CD4-positive, alpha-beta T cell treated with Interleukin-6 for 4 hours (primary cell): Measurements from ENCODE around the gene SIRPA.

Source experiments
- DNase-seq: peaks from one replicate; pipeline ENCODE4 v3.0.0-alpha.2; 2020; ENCODE audit warnings: mixed read lengths

The SIRPA gene

GRCh38 chr20:1952737-1953530 is 57.7 kb downstream of the SIRPA start:
- DNase-seq: no peak

DNA sequence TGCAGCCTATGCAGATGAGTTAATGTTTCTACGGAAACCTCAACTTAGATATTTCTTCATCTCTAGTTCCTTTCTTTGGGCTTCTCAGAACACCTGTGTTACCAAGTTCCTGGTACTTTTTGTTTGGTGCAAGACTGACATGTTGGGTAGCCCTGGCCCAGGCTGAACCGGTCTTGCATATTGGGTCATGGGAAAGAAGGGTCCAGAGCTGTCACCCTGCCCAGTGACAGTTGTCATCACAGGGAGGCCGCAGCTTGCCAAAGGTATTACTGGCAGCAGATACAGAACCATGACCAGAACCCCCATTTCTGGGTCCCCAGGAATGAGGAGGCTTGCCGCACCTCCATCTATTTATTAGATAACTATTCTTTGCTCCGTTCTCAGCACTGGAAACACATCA is 58.4 kb downstream of the SIRPA start:
- no peak for DNase-seq

DNA sequence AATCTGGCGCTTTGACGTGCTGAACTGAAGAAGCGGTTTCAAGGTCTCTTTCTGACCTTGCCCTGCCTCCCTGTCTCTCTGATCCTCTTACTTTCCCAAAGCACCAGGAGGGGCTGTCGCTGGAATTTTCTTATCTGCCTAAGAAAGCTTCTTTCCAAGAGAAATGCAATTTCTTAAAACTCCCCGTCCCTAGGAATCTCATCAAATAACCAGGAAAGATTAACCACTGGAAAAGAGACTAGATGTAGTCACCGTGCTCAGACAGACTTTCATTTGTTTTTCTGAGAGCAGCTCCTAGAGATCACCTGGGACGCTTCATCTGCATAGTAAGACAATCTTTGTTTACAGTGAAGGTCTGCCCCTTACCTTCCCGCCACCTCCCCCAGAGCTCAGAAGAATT is 60.0 kb downstream of the SIRPA start:
- DNase-seq: no peak

DNA sequence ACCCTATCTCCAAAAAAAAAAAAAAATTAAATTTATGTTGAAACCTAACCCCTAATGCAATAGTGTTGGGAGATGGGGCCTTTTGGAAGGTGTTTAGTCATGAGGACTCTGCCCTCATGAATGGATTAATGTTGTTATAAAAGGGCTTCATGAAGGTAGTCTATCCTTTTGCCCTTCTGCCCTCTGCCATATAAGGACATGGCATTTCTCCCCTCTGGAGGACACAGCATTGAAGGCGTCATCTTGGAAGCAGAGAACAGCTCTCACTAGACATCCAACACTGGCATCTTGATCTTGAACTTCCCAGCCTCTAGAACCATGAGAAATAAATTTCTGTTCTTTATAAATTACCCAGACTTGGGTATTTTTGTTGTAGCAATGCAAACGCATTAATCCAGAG is 63.2 kb downstream of the SIRPA start:
- DNase-seq: no peak

DNA sequence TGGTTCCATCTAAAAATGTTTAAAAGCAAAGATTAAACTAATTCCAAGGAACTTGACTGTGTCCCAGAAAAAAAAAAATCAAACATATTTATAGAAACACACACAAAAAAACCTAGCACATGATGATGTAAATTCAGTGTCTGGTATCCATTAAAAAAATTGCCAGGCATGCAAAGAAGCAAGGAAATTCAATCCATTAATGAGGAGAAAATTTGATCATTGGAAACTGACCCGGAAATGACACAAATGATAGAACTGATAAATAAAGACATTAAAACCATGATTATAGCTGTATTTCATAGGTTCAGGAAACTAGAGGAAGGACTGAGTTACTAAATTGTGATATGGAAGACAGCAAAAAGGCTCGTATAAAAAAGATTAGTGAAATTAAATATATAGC is 63.9 kb downstream of the SIRPA start:
- DNase-seq: no peak

DNA sequence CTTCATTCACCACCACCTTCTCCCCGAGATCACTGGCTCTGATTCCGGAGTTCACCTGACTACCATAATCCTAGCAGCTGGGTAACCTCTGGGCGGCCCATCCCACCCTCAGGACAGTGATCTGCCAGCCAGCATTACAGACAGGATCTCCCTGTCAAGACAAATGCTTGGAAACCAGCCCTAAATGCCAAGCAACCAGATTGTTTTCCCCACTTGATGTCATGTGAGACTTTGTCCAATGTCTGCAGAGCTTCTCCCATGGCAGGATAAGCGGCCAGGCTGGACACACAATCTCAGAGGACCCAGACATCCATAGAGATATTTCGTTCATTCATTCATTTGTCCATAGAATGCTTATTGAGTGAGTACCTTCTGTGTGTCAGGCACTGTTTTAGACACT is 66.2 kb downstream of the SIRPA start:
- no peak for DNase-seq

- DNase-seq: no peak
Measured at GRCh38 chr20:1964061-1964460, 68.9 kb downstream of the SIRPA start.

DNA sequence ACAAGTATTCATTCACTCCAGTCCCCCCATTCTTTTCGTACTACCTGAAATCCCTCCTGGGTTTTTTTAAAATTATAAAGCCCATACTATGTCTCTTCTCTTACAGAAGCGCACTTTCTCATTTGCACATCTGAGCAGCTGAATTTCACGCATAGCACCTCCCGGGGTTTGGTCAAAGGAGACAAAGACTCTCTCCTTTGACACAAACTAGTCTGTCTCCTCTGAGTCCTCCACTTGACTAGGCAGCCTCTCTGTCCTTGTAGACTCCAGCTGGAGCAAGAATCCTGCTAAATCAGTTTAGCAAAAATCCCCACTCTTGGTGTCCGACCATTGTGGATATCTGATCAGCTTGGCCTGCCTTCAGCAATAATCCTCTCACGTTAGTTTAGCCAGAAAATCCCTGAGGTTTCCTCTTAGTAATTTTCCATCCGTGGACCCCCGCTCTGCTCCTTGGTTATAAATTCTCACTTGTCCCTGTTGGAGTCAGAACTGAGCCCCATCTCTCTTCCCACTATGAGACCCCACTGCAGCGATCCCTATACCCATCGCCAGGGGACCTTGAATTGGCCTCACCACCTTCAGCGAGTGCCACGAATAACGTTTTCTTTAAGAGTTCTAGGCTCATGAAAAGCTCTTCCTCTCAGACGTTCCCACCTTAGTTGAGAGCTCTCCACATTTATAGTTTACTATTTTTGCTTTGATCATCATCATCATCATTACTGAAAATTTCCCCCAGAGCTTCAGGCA is 69.6 kb downstream of the SIRPA start:
- DNase-seq: no peak

- peak; percentile 73 for DNase-seq
Measured at GRCh38 chr20:1965520-1966351, 70.5 kb downstream of the SIRPA start.

DNA sequence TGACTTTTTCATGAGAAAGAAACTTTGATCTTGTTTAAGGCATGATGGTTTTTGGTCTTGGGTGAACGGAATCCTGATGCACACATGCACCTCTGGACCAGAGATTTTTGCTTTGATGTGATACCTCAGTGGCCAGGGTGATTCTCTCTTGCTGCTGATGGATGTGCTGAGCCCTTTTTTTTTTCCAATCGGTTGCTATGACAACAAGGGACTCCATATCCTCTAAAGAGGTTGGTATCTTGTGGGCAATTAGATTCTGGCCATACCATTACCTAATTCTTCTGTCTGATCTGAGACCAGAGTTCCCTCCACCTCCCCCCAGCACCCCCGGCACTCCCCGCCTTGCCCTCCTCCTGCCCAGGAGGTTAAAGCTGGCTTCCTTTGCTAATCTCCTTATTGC is 73.8 kb downstream of the SIRPA start:
- no peak for DNase-seq

DNA sequence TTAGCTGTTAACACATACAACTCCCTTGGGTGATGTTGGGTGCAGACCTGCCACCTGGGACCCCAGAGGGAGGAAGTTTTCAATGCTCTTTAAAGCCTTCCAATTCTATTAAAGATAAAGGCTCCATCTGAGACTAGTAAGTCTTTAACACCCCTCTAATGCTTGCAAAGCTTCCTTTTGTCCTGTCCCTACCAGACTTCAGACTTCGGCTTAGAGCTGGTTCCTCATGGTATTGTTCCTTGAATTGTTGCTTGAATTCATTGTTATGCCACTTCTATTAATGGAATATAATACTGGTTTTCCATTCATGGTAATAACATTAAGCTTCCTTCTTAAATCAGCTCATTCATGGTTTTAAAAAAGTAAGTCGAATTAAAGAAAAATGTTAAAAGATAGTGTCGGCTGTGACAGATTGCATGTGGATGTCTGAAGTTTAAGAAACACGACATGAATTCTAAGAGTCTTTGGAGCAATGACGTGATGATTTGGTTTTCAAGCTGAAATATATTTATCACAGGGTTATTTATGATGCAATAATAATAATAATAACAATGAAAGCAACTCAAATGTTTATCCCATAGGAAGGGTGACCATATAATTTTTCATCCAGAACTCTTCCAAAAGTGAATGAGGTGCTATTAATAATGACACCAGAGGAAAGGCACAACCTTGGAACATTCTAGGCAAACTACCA is 76.8 kb downstream of the SIRPA start:
- DNase-seq: no peak

DNA sequence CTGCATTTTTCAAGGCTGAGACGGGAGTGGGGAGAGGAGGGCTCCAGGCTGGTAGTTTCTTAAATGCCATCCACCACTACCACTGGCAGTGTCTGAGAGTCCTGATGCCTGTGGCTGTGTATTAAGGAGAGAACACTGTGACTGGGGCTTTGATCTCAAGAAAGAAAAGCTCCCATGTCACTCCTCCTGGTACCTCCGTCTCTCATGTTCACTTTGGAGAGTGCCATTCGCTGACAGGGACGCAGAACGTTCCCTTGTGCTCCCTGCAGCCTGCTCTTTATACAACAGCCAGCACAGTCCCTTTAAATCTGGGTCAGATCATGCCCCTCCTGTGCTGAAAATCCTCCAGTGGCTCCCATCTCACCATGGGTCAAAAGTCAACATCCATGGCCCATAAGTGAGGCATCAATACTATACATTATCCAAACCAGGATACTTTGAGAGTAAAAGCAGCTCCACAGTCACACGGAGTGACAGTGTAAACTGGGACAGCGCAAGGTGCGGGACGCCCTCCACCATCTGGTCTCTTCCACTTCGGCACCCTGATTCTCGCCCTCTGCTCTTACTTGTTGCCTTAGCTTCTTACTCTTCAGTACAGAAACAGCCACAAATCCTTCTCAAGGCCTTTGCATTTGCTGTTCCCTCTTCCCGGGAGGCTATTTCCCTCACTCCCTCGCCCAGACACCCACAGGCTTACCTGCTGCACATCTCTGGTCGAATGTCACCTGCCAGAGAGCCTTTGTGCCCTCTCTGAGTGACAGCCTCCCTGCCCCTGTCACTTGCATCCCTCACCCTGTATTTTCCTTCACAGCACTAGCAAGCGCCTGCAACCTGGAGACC is 78.6 kb downstream of the SIRPA start:
- no peak for DNase-seq

DNA sequence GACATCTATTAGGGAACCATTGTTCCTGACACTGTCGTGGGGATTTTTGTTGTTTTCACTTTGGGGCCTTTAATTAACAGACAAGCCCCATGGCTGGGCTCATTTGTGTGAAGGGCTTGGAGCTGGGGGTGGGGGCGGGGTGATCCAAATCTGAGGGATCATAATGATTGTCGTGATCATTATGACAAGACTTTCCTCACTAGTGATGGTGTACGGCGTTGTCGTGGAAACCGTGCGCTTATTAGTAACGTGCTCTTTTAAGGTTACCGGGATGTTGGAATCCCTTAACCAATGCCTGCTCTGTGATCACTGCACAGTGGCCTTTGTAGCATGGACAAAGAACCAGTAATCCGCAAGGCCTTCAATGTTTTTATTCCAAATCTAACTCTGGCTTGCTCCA is 80.1 kb downstream of the SIRPA start:
- no peak for DNase-seq

GRCh38 chr20:1979106-1979778 is 84.0 kb downstream of the SIRPA start:
- no peak for DNase-seq

GRCh38 chr20:1982686-1983085 is 87.5 kb downstream of the SIRPA start:
- no peak for DNase-seq

DNA sequence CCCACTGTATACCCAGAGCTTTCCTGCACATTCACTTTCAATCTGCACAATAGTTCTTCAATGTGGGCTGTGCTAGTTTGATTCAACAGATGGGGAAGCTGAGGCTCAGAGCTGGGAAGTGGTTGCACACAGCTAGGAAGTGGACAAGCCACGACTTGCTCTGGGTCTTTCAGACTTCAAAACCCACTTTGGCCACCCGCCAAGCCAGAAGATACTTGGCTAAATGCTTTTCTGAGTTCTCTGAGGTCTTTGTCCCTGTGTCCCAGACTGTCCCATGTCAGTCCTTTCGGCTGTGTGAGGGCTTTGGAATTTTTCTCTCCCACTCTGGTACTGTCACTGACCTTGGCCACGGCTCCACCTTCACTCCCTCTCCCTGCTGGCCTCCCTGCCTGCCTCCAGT is 88.1 kb downstream of the SIRPA start:
- no peak for DNase-seq

DNA sequence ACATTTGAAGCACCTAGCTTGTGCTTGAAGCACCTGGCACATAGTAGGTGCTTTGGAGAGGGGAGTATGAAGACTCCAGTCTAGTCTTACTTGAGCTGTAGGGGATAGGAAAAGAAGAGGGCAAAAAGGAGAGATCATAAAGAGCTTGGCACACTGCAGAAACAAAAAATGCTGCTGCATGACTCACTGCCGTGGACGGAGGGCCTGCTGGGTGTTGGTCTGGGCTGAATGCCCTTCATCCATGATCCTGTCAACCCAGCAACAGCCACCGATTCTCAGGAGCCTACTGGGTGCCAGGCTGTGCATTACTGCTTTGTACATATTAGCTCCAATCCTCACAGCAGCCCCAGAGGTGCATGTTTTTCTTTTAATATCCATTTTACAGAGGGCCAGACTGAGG is 92.6 kb downstream of the SIRPA start:
- DNase-seq: no peak
